NCI-H2107 (cell line): ENCODE results near the gene CHN2.

Experiments
- DNase-seq: peaks from one replicate; lab custom pipeline; 2025; lab: John Stamatoyannopoulos, UW

Gene CHN2

GRCh38 chr7:29469976-29470557 lies 275.5 kb downstream of the CHN2 start:
- no peak for DNase-seq

GRCh38 chr7:29471444-29472138 lies 277.0 kb downstream of the CHN2 start:
- no peak for DNase-seq

- no peak for DNase-seq
Measured at GRCh38 chr7:29476916-29477315, 282.3 kb downstream of the CHN2 start.

- no peak for DNase-seq
Measured at GRCh38 chr7:29478226-29478625, 283.7 kb downstream of the CHN2 start.

- no peak for DNase-seq
Measured at GRCh38 chr7:29478687-29479240, 284.2 kb downstream of the CHN2 start.

- DNase-seq: no peak
Measured at GRCh38 chr7:29479301-29480200, 285.0 kb downstream of the CHN2 start.

GRCh38 chr7:29480451-29480850 lies 285.9 kb downstream of the CHN2 start:
- DNase-seq: no peak

GRCh38 chr7:29480934-29481651 lies 286.5 kb downstream of the CHN2 start:
- no peak for DNase-seq

GRCh38 chr7:29482056-29482455 lies 287.5 kb downstream of the CHN2 start:
- no peak for DNase-seq

GRCh38 chr7:29483219-29484104 lies 288.9 kb downstream of the CHN2 start:
- no peak for DNase-seq

- DNase-seq: no peak
Measured at GRCh38 chr7:29484280-29484679, 289.7 kb downstream of the CHN2 start.

- no peak for DNase-seq
Measured at GRCh38 chr7:29485339-29486190, 291.0 kb downstream of the CHN2 start.

GRCh38 chr7:29486191-29486700 lies 291.7 kb downstream of the CHN2 start:
- no peak for DNase-seq

GRCh38 chr7:29487424-29487823 lies 292.8 kb downstream of the CHN2 start:
- no peak for DNase-seq

GRCh38 chr7:29488203-29488970 lies 293.8 kb downstream of the CHN2 start:
- DNase-seq: no peak

GRCh38 chr7:29488977-29489376 lies 294.4 kb downstream of the CHN2 start:
- no peak for DNase-seq

- no peak for DNase-seq
Measured at GRCh38 chr7:29490094-29490607, 295.6 kb downstream of the CHN2 start.

- no peak for DNase-seq
Measured at GRCh38 chr7:29494350-29494749, 299.8 kb downstream of the CHN2 start.

GRCh38 chr7:29495653-29496052 lies 301.1 kb downstream of the CHN2 start:
- DNase-seq: no peak
